HG03060 (cell line): ENCODE data around the gene RPL37A.

Experiments
- ATAC-seq: cut with Tn5 transposase; IDR thresholded peaks from one replicate; pipeline ENCODE4 v1.9.1; 2021; ENCODE audit warnings: low read depth, moderate number of reproducible peaks; ENCODE audit not compliant: unreplicated experiment

The RPL37A gene

GRCh38 chr2:216540920-216541319 lies 42.3 kb downstream of the RPL37A start:
- no peak for ATAC-seq

GRCh38 chr2:216541505-216541904 lies 42.9 kb downstream of the RPL37A start:
- no peak for ATAC-seq

- no peak for ATAC-seq
Measured at GRCh38 chr2:216545359-216545758, 46.7 kb downstream of the RPL37A start.

GRCh38 chr2:216546241-216546640 lies 47.6 kb downstream of the RPL37A start:
- ATAC-seq = no peak

- ATAC-seq = no peak
Measured at GRCh38 chr2:216546641-216547403, 48.2 kb downstream of the RPL37A start.

GRCh38 chr2:216548901-216549331 lies 50.3 kb downstream of the RPL37A start:
- ATAC-seq = no peak

- no peak for ATAC-seq
Measured at GRCh38 chr2:216549926-216550690, 51.5 kb downstream of the RPL37A start.

GRCh38 chr2:216551234-216552068 lies 52.8 kb downstream of the RPL37A start:
- no peak for ATAC-seq

GRCh38 chr2:216553093-216553478 lies 54.4 kb downstream of the RPL37A start:
- ATAC-seq = no peak
